Astrocyte of the cerebellum (primary cell): ENCODE results near the gene NDUFA11.
"Not testable (repeated sequence)": the region's sequence is repeated elsewhere in the genome, so short reads cannot be mapped to it uniquely, and the experiment has no call there.

Experiments
- DNase-seq: peaks from one replicate; pipeline ENCODE4 v3.0.0-alpha.2; 2011; ENCODE audit warnings: low read depth
- H3K4me3 ChIP-seq: 2 replicates; pipeline ENCODE4 v1.5.1; 2011; ENCODE audit warnings: mild to moderate bottlenecking, low read depth, low read length, moderate library complexity
- in situ Hi-C: cut with HindIII; loops from 2 replicates; pipeline ENCODE4 v1.10.0; 2017; ENCODE audit warnings: low sequenced_read_pairs
- TF ChIP-seq, protein P1 (sequence below): IDR thresholded peaks from 2 replicates; pipeline ENCODE4 v1.5.1; 2012; ENCODE audit warnings: low read length, low read depth, moderate library complexity, mild to moderate bottlenecking; ENCODE audit errors: missing control alignments

The NDUFA11 gene

DNA sequence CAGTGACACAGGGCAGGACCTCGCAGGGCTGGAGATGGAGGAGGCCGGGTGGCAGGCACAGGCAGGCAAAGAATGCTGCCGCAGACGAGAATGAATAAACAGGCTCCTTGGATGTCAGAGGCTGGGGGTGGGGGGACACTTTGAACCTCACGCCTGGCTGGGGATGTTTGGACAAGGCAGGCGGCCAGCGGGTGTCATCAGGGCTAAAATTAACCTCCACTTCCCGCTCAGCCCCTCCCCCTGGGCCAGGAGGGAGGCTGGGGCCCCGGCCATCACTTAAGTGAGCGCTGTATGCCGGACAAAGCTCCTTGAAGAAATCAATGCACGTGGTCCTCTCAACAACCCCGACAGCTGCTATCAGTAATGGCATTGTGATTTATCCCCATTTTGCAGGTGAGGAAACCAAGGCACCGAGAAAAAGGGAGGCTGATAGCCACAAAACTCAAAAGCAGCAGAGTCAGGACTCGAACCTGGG, 22.9 kb downstream of the NDUFA11 start:
- TF ChIP-seq, protein P1, sequence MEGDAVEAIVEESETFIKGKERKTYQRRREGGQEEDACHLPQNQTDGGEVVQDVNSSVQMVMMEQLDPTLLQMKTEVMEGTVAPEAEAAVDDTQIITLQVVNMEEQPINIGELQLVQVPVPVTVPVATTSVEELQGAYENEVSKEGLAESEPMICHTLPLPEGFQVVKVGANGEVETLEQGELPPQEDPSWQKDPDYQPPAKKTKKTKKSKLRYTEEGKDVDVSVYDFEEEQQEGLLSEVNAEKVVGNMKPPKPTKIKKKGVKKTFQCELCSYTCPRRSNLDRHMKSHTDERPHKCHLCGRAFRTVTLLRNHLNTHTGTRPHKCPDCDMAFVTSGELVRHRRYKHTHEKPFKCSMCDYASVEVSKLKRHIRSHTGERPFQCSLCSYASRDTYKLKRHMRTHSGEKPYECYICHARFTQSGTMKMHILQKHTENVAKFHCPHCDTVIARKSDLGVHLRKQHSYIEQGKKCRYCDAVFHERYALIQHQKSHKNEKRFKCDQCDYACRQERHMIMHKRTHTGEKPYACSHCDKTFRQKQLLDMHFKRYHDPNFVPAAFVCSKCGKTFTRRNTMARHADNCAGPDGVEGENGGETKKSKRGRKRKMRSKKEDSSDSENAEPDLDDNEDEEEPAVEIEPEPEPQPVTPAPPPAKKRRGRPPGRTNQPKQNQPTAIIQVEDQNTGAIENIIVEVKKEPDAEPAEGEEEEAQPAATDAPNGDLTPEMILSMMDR: no peak
- no peak overlapping the region for H3K4me3 ChIP-seq
- in situ Hi-C loops: no loop called here
- DNase-seq: no peak

DNA sequence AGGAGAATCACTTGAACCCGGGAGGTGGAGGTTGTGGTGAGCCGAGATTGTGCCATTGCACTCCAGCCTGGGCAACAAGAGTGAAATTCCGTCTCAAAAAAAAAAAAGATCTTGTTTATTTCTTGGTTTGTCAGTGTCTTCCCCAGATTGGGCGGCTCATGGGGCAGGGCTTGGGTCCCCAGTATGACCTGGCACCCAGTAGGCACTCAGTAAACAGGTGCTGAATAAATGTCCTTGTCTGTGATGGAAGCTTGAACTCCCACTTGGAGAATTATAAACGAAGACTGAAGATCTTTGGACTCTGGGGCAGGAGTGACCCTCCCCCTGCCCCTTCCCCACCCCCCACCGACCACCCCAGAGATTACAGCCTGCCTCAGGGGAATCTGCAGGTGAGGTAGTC, 23.4 kb downstream of the NDUFA11 start:
- TF ChIP-seq, protein P1: no peak
- no peak for DNase-seq
- in situ Hi-C loops: no loop called here
- no peak overlapping the region for H3K4me3 ChIP-seq

DNA sequence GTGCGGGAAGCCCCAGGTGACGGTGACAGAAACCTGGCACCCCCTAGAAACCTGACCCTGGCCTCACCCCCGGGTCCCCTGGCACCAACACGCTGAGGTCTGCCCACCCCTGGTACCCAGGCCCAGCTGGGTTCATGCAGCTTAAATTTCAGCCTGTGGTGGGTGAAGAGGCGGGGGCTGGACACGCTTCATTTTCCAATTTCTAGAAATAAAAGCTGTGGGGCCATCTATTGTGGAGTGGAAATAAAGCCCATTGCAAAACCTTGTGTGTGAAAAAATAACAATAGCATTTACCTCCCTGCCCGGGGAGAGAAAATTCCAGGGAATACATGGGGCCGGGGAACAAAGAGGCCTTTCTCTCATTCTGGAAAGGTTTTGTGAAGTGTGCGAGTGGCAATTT, 25.7 kb downstream of the NDUFA11 start:
- no peak overlapping the region for H3K4me3 ChIP-seq
- DNase-seq: no peak
- TF ChIP-seq, protein P1: no peak
- in situ Hi-C loops: no loop called here

GRCh38 chr19:5877427-5877826, 26.2 kb downstream of the NDUFA11 start:
- H3K4me3 ChIP-seq: no peak overlapping the region
- in situ Hi-C loops: no loop called here
- DNase-seq: no peak
- TF ChIP-seq, protein P1: no peak

DNA sequence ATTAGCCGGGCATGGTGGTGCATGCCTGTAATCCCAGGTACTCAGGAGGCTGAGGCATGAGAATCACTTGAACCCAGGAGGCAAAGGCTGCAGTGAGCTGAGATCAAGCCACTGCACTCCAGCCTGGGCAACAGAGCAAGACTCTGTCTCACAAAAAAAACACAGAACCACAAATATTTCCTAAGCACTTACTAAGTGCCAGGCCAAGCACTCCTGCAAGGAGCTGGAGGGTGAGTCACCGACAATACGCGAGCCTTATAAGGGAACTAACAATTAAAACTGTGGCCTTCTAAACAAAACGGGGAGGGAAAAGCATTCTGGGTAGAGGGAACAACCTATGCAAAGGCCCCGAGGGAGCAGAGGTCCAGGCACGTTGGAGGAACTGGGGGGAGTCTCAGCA, 29.1 kb downstream of the NDUFA11 start:
- in situ Hi-C loops, DNase-seq, H3K4me3 ChIP-seq: not testable (repeated sequence)

DNA sequence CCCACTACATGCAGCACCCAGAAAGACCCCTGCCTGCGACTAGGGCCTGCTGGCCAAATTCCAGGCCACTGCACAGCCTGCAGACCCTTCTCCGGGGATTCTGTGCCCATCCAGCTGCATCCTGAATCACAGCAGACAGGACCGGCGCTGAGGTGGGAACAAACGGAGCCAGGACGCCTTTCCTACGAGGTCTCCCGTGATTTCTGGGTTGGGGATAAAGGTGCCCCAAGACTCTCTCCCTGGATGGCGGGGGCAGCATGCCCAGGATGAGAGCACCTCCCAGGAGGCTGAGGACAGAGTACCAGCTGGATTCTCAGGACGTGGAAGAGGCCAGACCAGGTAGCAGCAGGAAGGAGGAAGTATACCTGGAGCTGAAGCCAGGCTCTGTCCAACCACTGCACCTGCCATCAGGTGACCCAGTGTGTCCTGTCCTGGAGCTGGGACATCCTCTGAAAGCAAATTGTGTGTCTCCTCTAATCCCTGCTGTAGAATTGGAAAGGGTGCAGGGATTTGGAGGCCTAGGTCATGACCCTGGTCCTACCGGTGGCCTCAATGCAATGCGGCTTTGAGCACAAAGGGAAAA, 29.9 kb downstream of the NDUFA11 start:
- TF ChIP-seq, protein P1: no peak
- in situ Hi-C loops: no loop called here
- H3K4me3 ChIP-seq: no peak overlapping the region
- no peak for DNase-seq

DNA sequence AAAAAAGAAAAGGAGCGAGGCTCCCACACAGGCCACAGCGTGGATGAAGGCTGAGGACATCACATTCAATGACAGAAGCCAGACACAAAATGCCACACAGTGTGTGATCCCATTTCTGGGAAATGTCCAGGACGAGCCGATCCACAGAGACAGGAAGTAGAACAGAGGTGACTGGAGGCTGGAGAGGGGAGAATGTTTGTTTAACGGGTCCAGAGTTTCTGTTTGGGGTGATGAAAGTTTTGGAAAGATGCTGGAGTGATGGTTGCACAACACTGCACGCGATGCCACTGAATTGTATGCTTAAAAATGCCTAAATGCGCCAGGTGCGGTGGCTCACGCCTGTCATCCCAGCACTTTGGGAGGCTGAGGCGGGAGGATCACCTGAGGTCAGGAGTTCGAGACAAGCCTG, 32.6 kb downstream of the NDUFA11 start:
- DNase-seq: no peak
- TF ChIP-seq, protein P1: no peak
- in situ Hi-C loops: no loop called here
- no peak overlapping the region for H3K4me3 ChIP-seq
